ENCODE results near the gene SLC26A6. TPM values are rescaled to one million over a fixed set of nuclear protein-coding genes. Genes with fewer than 3 reads are reported as not detected.

The SLC26A6 gene
- polyA plus RNA-seq, 1 donor (not counting 4 experiments of a cell fraction or from before 2014, with no cell fraction given): 24.9 TPM

- Histone ChIP-seq H3K27me3 (ENCODE audit: control insufficient read depth, extremely low read depth, insufficient read depth, low read length) (no peaks in the 10 kb centered on the region), H3K27ac (ENCODE audit: control insufficient read depth, insufficient read depth, low read length) (no peak overlapping the region), H3K4me3 (ENCODE audit: control insufficient read depth in 2 of 3, extremely low read depth in 1 of 3, insufficient read depth in 2 of 3, low read depth in 1 of 3, low read length in 3 of 3) (no peak overlapping the region), H3K4me1 (ENCODE audit: control insufficient read depth, extremely low read depth, insufficient read depth, low read length) (peaks cover 24% of the 10 kb centered on the region), H3K9ac (ENCODE audit: control insufficient read depth, extremely low read depth, insufficient read depth, low read length) (no peak overlapping the region), H2AFZ (ENCODE audit: control insufficient read depth, low read length) (no peak overlapping the region), H3K79me2 (ENCODE audit: control insufficient read depth, insufficient read depth, low read length) (peaks cover 17% of the 10 kb centered on the region), H3K36me3 (ENCODE audit: control insufficient read depth in 2 of 2, extremely low read depth in 1 of 2, insufficient read depth in 2 of 2, low read length in 2 of 2) (peaks cover 8 to 28% of the 10 kb centered on the region in 2 experiments), H3K4me2 (ENCODE audit: control insufficient read depth, extremely low read depth, insufficient read depth, low read depth, low read length) (no peak overlapping the region), H3K9me3 (ENCODE audit: control insufficient read depth, low read depth, low read length) (no peaks in the 10 kb centered on the region), H4K20me1 (ENCODE audit: control insufficient read depth, extremely low read depth, insufficient read depth, low read length) (no peaks in the 10 kb centered on the region), H3K9me1 (ENCODE audit: control insufficient read depth, extremely low read depth, insufficient read depth, low read length) (no peaks in the 10 kb centered on the region)
- TF ChIP-seq EZH2 (IDR thresholded peaks at IDR 0.05; ENCODE audit: low read length): no peak
- TF ChIP-seq, protein P1, sequence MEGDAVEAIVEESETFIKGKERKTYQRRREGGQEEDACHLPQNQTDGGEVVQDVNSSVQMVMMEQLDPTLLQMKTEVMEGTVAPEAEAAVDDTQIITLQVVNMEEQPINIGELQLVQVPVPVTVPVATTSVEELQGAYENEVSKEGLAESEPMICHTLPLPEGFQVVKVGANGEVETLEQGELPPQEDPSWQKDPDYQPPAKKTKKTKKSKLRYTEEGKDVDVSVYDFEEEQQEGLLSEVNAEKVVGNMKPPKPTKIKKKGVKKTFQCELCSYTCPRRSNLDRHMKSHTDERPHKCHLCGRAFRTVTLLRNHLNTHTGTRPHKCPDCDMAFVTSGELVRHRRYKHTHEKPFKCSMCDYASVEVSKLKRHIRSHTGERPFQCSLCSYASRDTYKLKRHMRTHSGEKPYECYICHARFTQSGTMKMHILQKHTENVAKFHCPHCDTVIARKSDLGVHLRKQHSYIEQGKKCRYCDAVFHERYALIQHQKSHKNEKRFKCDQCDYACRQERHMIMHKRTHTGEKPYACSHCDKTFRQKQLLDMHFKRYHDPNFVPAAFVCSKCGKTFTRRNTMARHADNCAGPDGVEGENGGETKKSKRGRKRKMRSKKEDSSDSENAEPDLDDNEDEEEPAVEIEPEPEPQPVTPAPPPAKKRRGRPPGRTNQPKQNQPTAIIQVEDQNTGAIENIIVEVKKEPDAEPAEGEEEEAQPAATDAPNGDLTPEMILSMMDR (optimal IDR thresholded peaks at IDR 0.05 in 1 of 3, IDR thresholded peaks at IDR 0.05 in 1 of 3, conservative IDR thresholded peaks at IDR 0.05 in 1 of 3; ENCODE audit: extremely low read depth in 1 of 3, insufficient read depth in 2 of 3, low read length in 3 of 3): no peak
- dilution Hi-C loops (cut with MboI; ENCODE audit: extremely low pct_ligation_motif_present, low sequenced_read_pairs): no loop called here
- FAIRE-seq (no peak), DNase-seq (ENCODE audit: low read depth, low spot score) (no peak)
Observed at GRCh38 chr3:48680811-48681540, 45.7 kb upstream of the SLC26A6 start.

DNA sequence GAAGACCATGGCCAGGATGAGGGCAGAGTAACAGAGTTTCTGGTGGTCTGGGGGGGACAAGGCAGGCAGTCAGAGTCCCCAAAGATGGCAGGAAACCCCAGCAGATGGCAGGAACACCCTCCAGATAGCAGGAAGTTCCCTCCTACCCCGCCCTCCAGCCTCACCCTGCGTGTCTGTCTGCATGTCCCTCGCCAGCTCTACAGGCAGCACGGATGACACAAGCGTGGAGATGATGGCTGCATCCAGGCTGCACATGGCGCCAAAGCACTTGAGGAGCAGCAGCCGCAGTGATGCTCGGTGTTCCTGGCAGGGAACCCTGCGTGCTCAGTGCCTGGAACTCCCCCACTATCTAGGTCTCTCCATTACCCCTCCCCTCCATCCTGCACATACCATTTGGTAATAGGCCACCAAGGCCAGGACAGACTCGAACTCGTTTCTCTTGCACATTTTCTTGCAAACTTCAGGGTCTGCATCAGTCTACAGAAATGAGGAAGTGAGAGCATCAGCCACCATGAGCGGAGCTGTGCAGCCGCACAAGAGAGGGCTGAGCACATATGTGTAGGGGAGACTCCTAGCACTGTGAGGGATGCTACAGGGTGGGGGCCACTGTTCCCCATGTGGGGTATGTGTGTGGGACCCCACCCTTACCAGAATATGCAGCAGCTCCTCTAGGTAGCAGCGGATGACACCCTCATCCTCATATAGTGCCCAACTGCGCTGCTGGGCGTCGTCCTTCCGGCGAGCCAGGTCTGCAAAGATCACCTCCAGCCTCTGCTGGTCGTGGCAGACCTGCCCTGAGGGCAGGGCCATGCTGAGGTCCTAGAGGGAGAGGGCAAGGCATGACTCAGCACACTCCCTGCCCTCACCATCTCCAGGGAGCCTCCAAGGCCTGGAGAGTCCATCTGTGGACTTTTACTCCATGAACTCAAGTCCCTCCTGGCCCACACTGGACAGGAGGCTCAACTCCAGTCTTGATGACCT lies 44.4 kb upstream of the SLC26A6 start:
- dilution Hi-C loops (cut with MboI; ENCODE audit: extremely low pct_ligation_motif_present, low sequenced_read_pairs): no loop called here
- DNase-seq (ENCODE audit: low read depth, low spot score) (no peak), FAIRE-seq (no peak)
- TF ChIP-seq, protein P1 (optimal IDR thresholded peaks at IDR 0.05 in 1 of 3, IDR thresholded peaks at IDR 0.05 in 1 of 3, conservative IDR thresholded peaks at IDR 0.05 in 1 of 3; ENCODE audit: extremely low read depth in 1 of 3, insufficient read depth in 2 of 3, low read length in 3 of 3): no peak
- TF ChIP-seq EZH2 (IDR thresholded peaks at IDR 0.05; ENCODE audit: low read length): no peak
- Histone ChIP-seq H3K9me1 (ENCODE audit: control insufficient read depth, extremely low read depth, insufficient read depth, low read length) (no peaks in the 10 kb centered on the region), H3K27ac (ENCODE audit: control insufficient read depth, insufficient read depth, low read length) (no peak overlapping the region), H3K27me3 (ENCODE audit: control insufficient read depth, extremely low read depth, insufficient read depth, low read length) (no peaks in the 10 kb centered on the region), H3K4me1 (ENCODE audit: control insufficient read depth, extremely low read depth, insufficient read depth, low read length) (peaks cover 18% of the 10 kb centered on the region), H3K36me3 (ENCODE audit: control insufficient read depth in 2 of 2, extremely low read depth in 1 of 2, insufficient read depth in 2 of 2, low read length in 2 of 2) (peaks cover 11 to 30% of the 10 kb centered on the region in 2 experiments), H4K20me1 (ENCODE audit: control insufficient read depth, extremely low read depth, insufficient read depth, low read length) (no peaks in the 10 kb centered on the region), H3K9ac (ENCODE audit: control insufficient read depth, extremely low read depth, insufficient read depth, low read length) (no peak overlapping the region), H2AFZ (ENCODE audit: control insufficient read depth, low read length) (no peak overlapping the region), H3K79me2 (ENCODE audit: control insufficient read depth, insufficient read depth, low read length) (peaks cover 11% of the 10 kb centered on the region), H3K4me2 (ENCODE audit: control insufficient read depth, extremely low read depth, insufficient read depth, low read depth, low read length) (no peak overlapping the region), H3K4me3 (ENCODE audit: control insufficient read depth in 2 of 3, extremely low read depth in 1 of 3, insufficient read depth in 2 of 3, low read depth in 1 of 3, low read length in 3 of 3) (no peak overlapping the region), H3K9me3 (ENCODE audit: control insufficient read depth, low read depth, low read length) (no peaks in the 10 kb centered on the region)

All from keratinocyte (primary cell).